GM12878 (cell line): Measurements from ENCODE around the gene LHFPL2. TPM values are rescaled to one million over a fixed set of nuclear protein-coding genes. Genes with fewer than 3 reads are reported as not detected.
A peak's percentile ranks its signal among the peaks of the same experiment; 100 is the strongest.
"Not testable (repeated sequence)": the region's sequence is repeated elsewhere in the genome, so short reads cannot be mapped to it uniquely, and the experiment has no call there.

Experiments
- ATAC-seq: fragments of 200-7000 bp; cut with Tn5 transposase; 3 replicates; pipeline ENCODE4 v1.9.1; 2020; ENCODE audit warnings: mild to moderate bottlenecking, moderate library complexity
- BruUV-seq: library from RNA; stranded (reverse); fragments of 400-500 nt; replicated peaks from 2 replicates; lab custom pipeline; 2021; lab: Mats Ljungman, UMichigan
- CTCF ChIA-PET: fragments of 300-600 bp; sonication (Branson Sonifier 250); formaldehyde crosslinking; extraction: SDS; loops from one replicate; lab custom pipeline; 2021; ENCODE audit warnings: inconsistent platforms; lab: Yijun Ruan, JAX
- POLR2A ChIA-PET: fragments of 350-600 bp; formaldehyde crosslinking; extraction: SDS; loops from one replicate; lab custom pipeline; 2021; ENCODE audit warnings: inconsistent platforms; lab: Charles Lee
- RAD21 ChIA-PET: fragments of 300-600 bp; sonication (Branson Sonifier 250); formaldehyde crosslinking; loops from one replicate; lab custom pipeline; 2023; ENCODE audit warnings: antibody characterized with exemption; ENCODE audit not compliant: unreplicated experiment; lab: Charles Lee
- SMC1A ChIA-PET: fragments of 300-600 bp; sonication (Branson Sonifier 250); formaldehyde crosslinking; loops from one replicate; lab custom pipeline; 2023; ENCODE audit not compliant: unreplicated experiment, uncharacterized antibody; lab: Charles Lee
- DNase-seq: peaks from one replicate; pipeline ENCODE4 v3.0.0-alpha.2; 2011; ENCODE audit warnings: low read depth, low spot score
- FAIRE-seq: peaks from 3 replicates; lab custom pipeline; 2011; peaks lifted over from hg19 to GRCh38; lab: Jason Lieb, UNC
- H2AFZ ChIP-seq: 2 replicates; pipeline ENCODE4 v1.6.0; 2011; ENCODE audit warnings: low read depth, low read length, control low read depth; ENCODE audit not compliant: control insufficient read depth
- H3K27ac ChIP-seq: 2 replicates; pipeline ENCODE4 v1.5.1; 2011; ENCODE audit warnings: control low read depth; ENCODE audit not compliant: control insufficient read depth, insufficient read depth
- H3K27me3 ChIP-seq, 2 experiments: replicated peaks in 1 of 2; 2 replicates each; pipeline versions ENCODE4 v1.6.0 to v1.6.1; 2011; ENCODE audit warnings: low read length in 1 of 2; ENCODE audit not compliant: control insufficient read depth in 2 of 2, insufficient read depth in 2 of 2
- H3K36me3 ChIP-seq, 2 experiments: 2 replicates each; pipeline ENCODE4 v1.5.1; 2011; ENCODE audit warnings: low read length in 1 of 2; ENCODE audit not compliant: control insufficient read depth in 2 of 2, insufficient read depth in 2 of 2
- H3K4me1 ChIP-seq: 2 replicates; pipeline ENCODE4 v1.6.1; 2011; ENCODE audit warnings: mild to moderate bottlenecking, low read length, moderate library complexity, mixed read lengths; ENCODE audit not compliant: control insufficient read depth, insufficient read depth
- H3K4me2 ChIP-seq: 2 replicates; pipeline ENCODE4 v1.6.0; 2011; ENCODE audit warnings: control low read depth; ENCODE audit not compliant: control insufficient read depth, insufficient read depth
- H3K4me3 ChIP-seq: fragments of 200-600 bp; sonication (generic); 2 replicates; pipeline ENCODE4 v1.5.1; 2016
- H3K79me2 ChIP-seq: 2 replicates; pipeline ENCODE4 v1.6.0; 2011; ENCODE audit warnings: low read length; ENCODE audit not compliant: control insufficient read depth, insufficient read depth
- H3K9ac ChIP-seq: 2 replicates; pipeline ENCODE4 v1.8.0; 2011; ENCODE audit warnings: low read length, control low read depth, mixed read lengths; ENCODE audit not compliant: control insufficient read depth, insufficient read depth
- H3K9me3 ChIP-seq: replicated peaks from 3 replicates; pipeline ENCODE4 v1.5.1; 2011; ENCODE audit warnings: mild to moderate bottlenecking, low read length; ENCODE audit not compliant: control insufficient read depth, insufficient read depth
- H4K20me1 ChIP-seq: 2 replicates; pipeline ENCODE4 v1.6.0; 2011; ENCODE audit not compliant: control insufficient read depth, insufficient read depth
- NFIC ChIP-seq: IDR thresholded peaks from 2 replicates; pipeline ENCODE4 v1.6.1; 2012; ENCODE audit warnings: low read depth, mild to moderate bottlenecking, inconsistent platforms, low read length, moderate library complexity
- WGBS: methylation state at CpG from one replicate; pipeline ENCODE4 v1.1.6; 2016; ENCODE audit warnings: low lambda C conversion rate; ENCODE audit not compliant: insufficient replicate concordance, insufficient coverage; ENCODE audit errors: missing lambda C conversion rate; 5-methylcytosine and 5-hydroxymethylcytosine counted together
- in situ Hi-C: fragments of 300-500 bp; cut with MboI; formaldehyde crosslinking; loops from 9 replicates; pipeline ENCODE4 v1.14.3; 2018; ENCODE audit warnings: mixed read lengths
- intact Hi-C: fragments of 100-400 bp; cut with micrococcal nuclease; formaldehyde crosslinking; loops from one replicate; pipeline ENCODE4 v1.14.2; 2022; ENCODE audit not compliant: unreplicated experiment
- polyA plus RNA-seq, 11 experiments: library from polyadenylated mRNA; depleted of rRNA in 4 of 11; unstranded in 6 of 11; stranded (reverse) in 5 of 11; fragments of >200 nt; fragmentation: Nextera tagmentation in 4 of 11; fragmentation: Illumina TruSeq in 1 of 11; extraction: Ambion mirVana in 4 of 11; extraction: Trizol in 1 of 11; gene quantifications; 1 replicate in 1 of 11; 2 replicates in 10 of 11; pipeline versions ENCODE4 v1.2.1 to v1.2.3, GENCODE V29; 2011 to 2016; ENCODE audit warnings: inconsistent platforms in 2 of 11, missing spikeins in 2 of 11, low read depth in 1 of 11
- total RNA-seq, 4 experiments: library from RNA; depleted of rRNA in 3 of 4; stranded (reverse); fragments of >200 nt in 3 of 4; fragmentation: Illumina TruSeq in 1 of 4; extraction: Trizol in 1 of 4; gene quantifications; 2 replicates each; pipeline versions ENCODE4 v1.2.1 to v1.2.3, GENCODE V29; 2013 to 2021

The LHFPL2 gene
- total and polyA plus RNA-seq, 10 of the 15 experiments (the other 5 are each of a cell fraction or from before 2014, with no cell fraction given): 4.1 to 21.8 (median 12.5) TPM

DNA sequence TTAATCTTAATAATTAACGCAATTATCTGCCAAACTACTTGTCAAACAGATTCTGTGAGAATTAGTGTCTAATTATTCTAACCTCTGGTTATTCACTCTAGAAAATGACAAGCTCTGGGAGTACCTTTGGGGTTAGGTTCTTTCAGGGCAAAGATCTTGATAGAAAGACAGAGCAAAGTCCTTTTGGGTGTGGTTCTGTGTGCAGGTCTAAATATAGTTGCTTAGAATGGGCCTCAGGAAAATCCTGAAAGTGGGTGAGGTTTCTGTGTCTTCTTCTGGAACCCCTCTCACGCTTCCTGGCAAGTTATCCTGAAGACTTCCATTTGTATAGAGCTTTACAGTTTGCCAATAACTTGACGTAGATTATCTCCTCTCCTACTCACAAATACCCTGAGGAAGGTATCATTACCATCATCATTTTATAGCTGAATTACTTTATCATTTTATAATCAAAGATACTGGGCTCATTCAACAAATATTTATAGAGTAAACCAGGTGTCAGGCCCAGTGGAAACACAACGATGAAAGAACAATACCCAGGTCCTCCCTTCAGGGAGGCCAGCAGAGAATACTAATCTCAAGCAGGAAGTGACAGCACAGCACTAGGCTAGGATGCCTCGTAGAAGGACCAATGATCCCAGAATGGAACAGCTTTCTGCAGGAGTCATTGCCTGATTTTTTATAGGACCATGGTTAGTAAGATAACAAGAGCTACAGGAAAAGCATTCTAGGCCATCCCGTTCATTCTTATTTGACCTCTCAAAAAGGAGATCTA lies 27.6 kb upstream of the LHFPL2 start:
- H3K27ac ChIP-seq: no peak overlapping the region
- no peaks in the 10 kb centered on the region for H3K79me2 ChIP-seq
- ATAC-seq (no peak), FAIRE-seq (peak; percentile 13), DNase-seq (no peak)
- no peaks in the 10 kb centered on the region for H3K36me3 ChIP-seq
- H3K4me1 ChIP-seq: no peaks in the 10 kb centered on the region
- no peaks in the 10 kb centered on the region for H3K27me3 ChIP-seq
- BruUV-seq: no TSS peak
- intact Hi-C loops: no loop called here
- no peaks in the 10 kb centered on the region for H3K9me3 ChIP-seq
- POLR2A ChIA-PET: interaction anchor here (0.5 to 0.6 kb wide), 2 partner anchors 345 to 515 kb away, joined by 3 read pairs; no protein-coding TSS in a partner anchor
- WGBS: 71% methylated on average over 6 of the region's 6 CpGs
- no peaks in the 10 kb centered on the region for H4K20me1 ChIP-seq
- CTCF ChIA-PET: interaction anchor here (1.2 to 1.7 kb wide), 3 partner anchors 15 to 208 kb away, joined by 3 to 7 read pairs (median 3); no protein-coding TSS in a partner anchor
- RAD21 ChIA-PET: interaction anchor here (1.1 kb wide), 1 partner anchor 85 kb away, joined by 3 read pairs; no protein-coding TSS in a partner anchor
- TF ChIP-seq NFIC: no peak
- TF ChIP-seq, all 136 proteins: peak for 0
- in situ Hi-C loops: no loop called here
- no peak overlapping the region for H2AFZ ChIP-seq
- no peak overlapping the region for H3K4me2 ChIP-seq
- H3K4me3 ChIP-seq: no peak overlapping the region
- SMC1A ChIA-PET: interaction anchor here (1.3 kb wide), 1 partner anchor 43 kb away, joined by 3 read pairs; no protein-coding TSS in a partner anchor
- H3K9ac ChIP-seq: no peak overlapping the region

DNA sequence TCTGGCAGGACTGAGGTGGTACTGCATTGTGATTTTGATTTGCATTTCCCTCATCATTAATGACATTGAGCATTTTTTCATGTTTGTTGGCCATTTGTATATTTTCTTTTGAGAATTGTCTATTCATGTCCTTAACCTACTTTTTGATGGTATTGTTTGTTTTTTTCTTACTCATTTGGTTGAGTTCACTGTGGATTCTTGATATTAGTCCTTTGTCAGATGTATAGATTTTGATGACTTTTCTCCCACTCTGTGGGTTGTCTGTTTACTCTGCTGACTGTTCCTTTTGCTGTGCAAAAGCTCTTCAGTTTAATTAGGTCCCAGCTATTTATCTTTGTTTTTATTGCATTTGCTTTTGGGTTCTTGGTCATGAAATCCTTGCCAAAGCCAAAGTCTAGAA lies 25.3 kb upstream of the LHFPL2 start:
- H2AFZ ChIP-seq, intact Hi-C loops, DNase-seq, H3K27ac ChIP-seq, H3K9me3 ChIP-seq, ATAC-seq, H4K20me1 ChIP-seq, FAIRE-seq, BruUV-seq, POLR2A ChIA-PET, H3K4me3 ChIP-seq, H3K79me2 ChIP-seq, H3K36me3 ChIP-seq, in situ Hi-C loops, H3K9ac ChIP-seq, H3K4me2 ChIP-seq, H3K27me3 ChIP-seq, CTCF ChIA-PET, H3K4me1 ChIP-seq, RAD21 ChIA-PET, SMC1A ChIA-PET: not testable (repeated sequence)
